Liver (tissue), 9 donors: ENCODE measurements around the gene SEMA6D. TPM values are rescaled to one million over a fixed set of nuclear protein-coding genes. Genes with fewer than 3 reads are reported as not detected.

ENCODE experiments used
- DNase-seq: peaks from one replicate; pipeline ENCODE4 v3.0.0-alpha.2; 2017; ENCODE audit warnings: low spot score
- H3K27ac ChIP-seq, 2 donors: one replicate each; pipeline ENCODE4 v1.7.0; 2013; ENCODE audit warnings: inconsistent platforms in 2 of 2, low read length in 2 of 2, control low read depth in 1 of 2, low read depth in 1 of 2, mild to moderate bottlenecking in 1 of 2
- H3K27me3 ChIP-seq, 4 donors: one replicate each; pipeline versions ENCODE4 v1.6.1 to v1.7.0; 2013; ENCODE audit warnings: low read length in 3 of 4, inconsistent platforms in 1 of 4, mild to moderate bottlenecking in 1 of 4, moderate library complexity in 1 of 4; ENCODE audit not compliant: control insufficient read depth in 4 of 4, insufficient read depth in 4 of 4
- H3K36me3 ChIP-seq, 4 donors: one replicate each; pipeline versions ENCODE4 v1.6.1 to v1.7.0; 2013; ENCODE audit warnings: low read length in 3 of 4, mild to moderate bottlenecking in 3 of 4, low read depth in 1 of 4, moderate library complexity in 1 of 4; ENCODE audit not compliant: control insufficient read depth in 4 of 4, insufficient read depth in 3 of 4
- H3K4me1 ChIP-seq, 4 donors: one replicate each; pipeline versions ENCODE4 v1.6.1 to v1.7.0; 2013; ENCODE audit warnings: low read length in 3 of 4, mild to moderate bottlenecking in 3 of 4, moderate library complexity in 1 of 4; ENCODE audit not compliant: control insufficient read depth in 4 of 4, insufficient read depth in 4 of 4
- H3K4me3 ChIP-seq, 3 donors: one replicate each; pipeline versions ENCODE4 v1.6.1 to v1.7.0; 2013; ENCODE audit warnings: low read length in 3 of 3, control low read depth in 1 of 3, low read depth in 1 of 3, mild to moderate bottlenecking in 1 of 3
- H3K9ac ChIP-seq, 2 donors: one replicate each; pipeline ENCODE4 v1.7.0; 2013; ENCODE audit warnings: low read length in 2 of 2, mild to moderate bottlenecking in 2 of 2, moderate library complexity in 2 of 2, control low read depth in 1 of 2, low read depth in 1 of 2
- H3K9me3 ChIP-seq, 4 donors: one replicate each; pipeline versions ENCODE4 v1.6.1 to v1.7.0; 2013; ENCODE audit warnings: low read length in 3 of 4; ENCODE audit not compliant: control insufficient read depth in 4 of 4
- EGR1 ChIP-seq, 2 donors: IDR thresholded peaks; 2 replicates each; pipeline ENCODE4 v1.6.1; 2016 to 2018; ENCODE audit warnings: antibody characterized with exemption in 2 of 2, low read depth in 2 of 2
- FOXA1 ChIP-seq: IDR thresholded peaks from 2 replicates; pipeline ENCODE4 v1.6.1; 2016; ENCODE audit warnings: antibody characterized with exemption
- HNF4A ChIP-seq, 2 donors: conservative IDR thresholded peaks; 2 replicates each; pipeline ENCODE4 v1.6.1; 2016; ENCODE audit warnings: antibody characterized with exemption in 2 of 2, mild to moderate bottlenecking in 2 of 2
- HNF4G ChIP-seq: IDR thresholded peaks from 2 replicates; pipeline ENCODE4 v1.6.1; 2016; ENCODE audit warnings: antibody characterized with exemption
- JUND ChIP-seq, 2 donors: IDR thresholded peaks; 2 replicates each; pipeline ENCODE4 v1.6.1; 2016; ENCODE audit warnings: antibody characterized with exemption in 2 of 2
- NR2F2 ChIP-seq: IDR thresholded peaks from 2 replicates; pipeline ENCODE4 v1.6.1; 2016; ENCODE audit warnings: antibody characterized with exemption
- RAD21 ChIP-seq, 2 donors: IDR thresholded peaks; 2 replicates each; pipeline ENCODE4 v1.6.1; 2016; ENCODE audit warnings: antibody characterized with exemption in 2 of 2, mild to moderate bottlenecking in 2 of 2
- RXRA ChIP-seq, 2 donors: IDR thresholded peaks; 2 replicates each; pipeline ENCODE4 v1.6.1; 2017 to 2018; ENCODE audit warnings: antibody characterized with exemption in 2 of 2, mild to moderate bottlenecking in 1 of 2
- SP1 ChIP-seq: IDR thresholded peaks from 2 replicates; pipeline ENCODE4 v1.6.1; 2018; ENCODE audit warnings: antibody characterized with exemption, mild to moderate bottlenecking
- TAF1 ChIP-seq: conservative IDR thresholded peaks from 2 replicates; pipeline ENCODE4 v1.6.1; 2016; ENCODE audit warnings: antibody characterized with exemption, mild to moderate bottlenecking
- YY1 ChIP-seq: IDR thresholded peaks from 2 replicates; pipeline ENCODE4 v1.6.1; 2016; ENCODE audit warnings: antibody characterized with exemption, mild to moderate bottlenecking
- WGBS: extraction: QIAGEN DNeasy Blood & Tissue Kit; methylation state at CpG from one replicate; pipeline ENCODE4 v1.1.7; 2013; 5-methylcytosine and 5-hydroxymethylcytosine counted together
- polyA plus RNA-seq, 2 donors: library from polyadenylated mRNA; stranded (reverse) in 1 of 2; unstranded in 1 of 2; fragments of 200-250 nt in 1 of 2; fragments of >200 nt in 1 of 2; fragmentation: Nextera tagmentation in 1 of 2; extraction: Ambion mirVana in 1 of 2; gene quantifications; one replicate each; pipeline versions ENCODE4 v1.2.1 to v1.2.3, GENCODE V29; 2013 to 2015
- total RNA-seq, 2 donors: library from RNA; depleted of rRNA; stranded (reverse); fragments of >200 nt; gene quantifications; one replicate each; pipeline ENCODE4 v1.2.3, GENCODE V29; 2014
- TF ChIP-seq, protein P1 (sequence below): IDR thresholded peaks from 2 replicates; pipeline ENCODE4 v1.6.1; 2016; ENCODE audit warnings: antibody characterized with exemption
- TF ChIP-seq, protein P2 (sequence below): IDR thresholded peaks from 2 replicates; pipeline ENCODE4 v1.6.1; 2016; ENCODE audit warnings: antibody characterized with exemption
- TF ChIP-seq, protein P3 (sequence below): fragments of 150-350 bp; IDR thresholded peaks from 2 replicates; pipeline ENCODE4 v1.5.1; 2017; ENCODE audit warnings: improper control_type of control experiment, low read depth, low read length; ENCODE audit not compliant: missing input control
- TF ChIP-seq, protein P4 (sequence below): IDR thresholded peaks from 2 replicates; pipeline ENCODE4 v1.6.1; 2016; ENCODE audit warnings: antibody characterized with exemption
- donor health status: healthy.
- donor health status: healthy.
- donor health status: healthy.
- donor health status: healthy.
- donor health status: healthy.

Gene SEMA6D
- total and polyA plus RNA-seq, 4 donors = 1.0 to 4.5 (median 3.1) TPM

DNA sequence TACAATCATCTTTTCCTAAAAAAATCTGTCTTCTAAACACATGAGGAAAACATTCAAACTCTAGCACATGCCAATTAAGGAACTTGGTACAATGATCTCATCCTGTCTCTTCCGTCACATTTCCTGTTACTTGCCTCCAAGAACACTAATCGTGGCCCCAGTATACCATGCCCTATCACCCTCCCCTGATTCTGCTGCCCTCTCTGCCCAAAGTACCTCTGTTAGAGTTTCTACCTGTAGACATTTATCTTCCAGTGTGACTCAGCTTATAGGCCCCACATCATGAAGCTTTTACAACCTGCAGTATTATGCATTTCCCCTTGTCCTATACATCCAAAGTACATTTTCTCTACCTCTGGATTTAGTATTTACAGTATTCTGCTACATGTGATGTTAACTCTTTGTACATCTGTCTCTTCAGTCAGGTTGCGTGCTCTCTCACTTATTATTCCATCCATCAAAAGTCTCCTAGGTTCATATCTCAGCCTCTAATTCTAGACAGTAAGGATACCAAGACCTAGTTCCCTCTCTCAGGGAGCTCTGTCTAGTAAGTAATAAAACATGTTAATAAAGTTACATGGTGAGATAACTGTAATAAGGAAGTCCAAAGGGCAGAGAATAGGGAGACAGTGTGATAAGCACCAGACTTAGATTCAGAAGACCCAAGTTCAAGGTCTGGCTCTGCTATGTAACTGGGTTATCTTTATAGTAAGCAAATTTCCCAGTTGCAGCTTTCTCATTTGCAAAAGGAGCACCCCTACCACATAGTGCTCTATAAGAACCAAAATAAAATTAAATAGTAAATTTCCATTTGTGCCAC is 8.9 kb upstream of the SEMA6D start:
- no peak overlapping the region for H3K27ac ChIP-seq
- WGBS = 61% methylated on average over 3 of the region's 3 CpGs
- no peak overlapping the region for H3K4me3 ChIP-seq
- H3K27me3 ChIP-seq = no peaks in the 10 kb centered on the region
- no peaks in the 10 kb centered on the region for H3K4me1 ChIP-seq
- no peaks in the 10 kb centered on the region for H3K9me3 ChIP-seq
- DNase-seq = no peak
- no peaks in the 10 kb centered on the region for H3K36me3 ChIP-seq
- TF ChIP-seq NR2F2 (no peak), EGR1 (IDR thresholded peaks at IDR 0.05; ENCODE audit: low read depth in 2 of 2) (no peak), JUND (IDR thresholded peaks at IDR 0.05) (no peak), RAD21 (IDR thresholded peaks at IDR 0.05) (no peak), YY1 (no peak), TAF1 (no peak), FOXA1 (no peak), HNF4G (no peak), HNF4A (conservative IDR thresholded peaks at IDR 0.05) (no peak), SP1 (no peak), RXRA (IDR thresholded peaks at IDR 0.05) (no peak)
- TF ChIP-seq, protein P1, sequence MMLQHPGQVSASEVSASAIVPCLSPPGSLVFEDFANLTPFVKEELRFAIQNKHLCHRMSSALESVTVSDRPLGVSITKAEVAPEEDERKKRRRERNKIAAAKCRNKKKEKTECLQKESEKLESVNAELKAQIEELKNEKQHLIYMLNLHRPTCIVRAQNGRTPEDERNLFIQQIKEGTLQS = no peak
- TF ChIP-seq, protein P2, sequence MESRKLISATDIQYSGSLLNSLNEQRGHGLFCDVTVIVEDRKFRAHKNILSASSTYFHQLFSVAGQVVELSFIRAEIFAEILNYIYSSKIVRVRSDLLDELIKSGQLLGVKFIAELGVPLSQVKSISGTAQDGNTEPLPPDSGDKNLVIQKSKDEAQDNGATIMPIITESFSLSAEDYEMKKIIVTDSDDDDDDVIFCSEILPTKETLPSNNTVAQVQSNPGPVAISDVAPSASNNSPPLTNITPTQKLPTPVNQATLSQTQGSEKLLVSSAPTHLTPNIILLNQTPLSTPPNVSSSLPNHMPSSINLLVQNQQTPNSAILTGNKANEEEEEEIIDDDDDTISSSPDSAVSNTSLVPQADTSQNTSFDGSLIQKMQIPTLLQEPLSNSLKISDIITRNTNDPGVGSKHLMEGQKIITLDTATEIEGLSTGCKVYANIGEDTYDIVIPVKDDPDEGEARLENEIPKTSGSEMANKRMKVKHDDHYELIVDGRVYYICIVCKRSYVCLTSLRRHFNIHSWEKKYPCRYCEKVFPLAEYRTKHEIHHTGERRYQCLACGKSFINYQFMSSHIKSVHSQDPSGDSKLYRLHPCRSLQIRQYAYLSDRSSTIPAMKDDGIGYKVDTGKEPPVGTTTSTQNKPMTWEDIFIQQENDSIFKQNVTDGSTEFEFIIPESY = no peak
- TF ChIP-seq, protein P3, sequence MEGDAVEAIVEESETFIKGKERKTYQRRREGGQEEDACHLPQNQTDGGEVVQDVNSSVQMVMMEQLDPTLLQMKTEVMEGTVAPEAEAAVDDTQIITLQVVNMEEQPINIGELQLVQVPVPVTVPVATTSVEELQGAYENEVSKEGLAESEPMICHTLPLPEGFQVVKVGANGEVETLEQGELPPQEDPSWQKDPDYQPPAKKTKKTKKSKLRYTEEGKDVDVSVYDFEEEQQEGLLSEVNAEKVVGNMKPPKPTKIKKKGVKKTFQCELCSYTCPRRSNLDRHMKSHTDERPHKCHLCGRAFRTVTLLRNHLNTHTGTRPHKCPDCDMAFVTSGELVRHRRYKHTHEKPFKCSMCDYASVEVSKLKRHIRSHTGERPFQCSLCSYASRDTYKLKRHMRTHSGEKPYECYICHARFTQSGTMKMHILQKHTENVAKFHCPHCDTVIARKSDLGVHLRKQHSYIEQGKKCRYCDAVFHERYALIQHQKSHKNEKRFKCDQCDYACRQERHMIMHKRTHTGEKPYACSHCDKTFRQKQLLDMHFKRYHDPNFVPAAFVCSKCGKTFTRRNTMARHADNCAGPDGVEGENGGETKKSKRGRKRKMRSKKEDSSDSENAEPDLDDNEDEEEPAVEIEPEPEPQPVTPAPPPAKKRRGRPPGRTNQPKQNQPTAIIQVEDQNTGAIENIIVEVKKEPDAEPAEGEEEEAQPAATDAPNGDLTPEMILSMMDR = no peak
- no peak overlapping the region for H3K9ac ChIP-seq

DNA sequence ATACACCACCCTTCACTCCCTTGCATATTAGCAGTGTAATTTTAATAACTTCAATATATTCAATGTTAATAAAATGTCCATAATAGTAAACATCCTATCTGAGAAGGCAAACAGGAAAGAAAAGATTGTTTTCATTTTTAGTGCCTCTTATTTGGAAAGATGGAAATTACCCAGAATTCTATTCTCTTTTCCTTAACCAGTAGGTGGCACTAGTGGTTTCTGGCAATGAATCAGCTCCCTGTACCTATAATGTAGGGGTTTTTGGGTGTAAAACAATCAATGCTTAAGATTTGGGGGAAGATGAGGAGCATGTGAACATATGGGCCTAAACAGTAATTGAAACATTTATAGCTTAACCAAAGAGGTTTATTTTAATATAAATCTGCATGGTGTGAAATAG is 5.7 kb upstream of the SEMA6D start:
- H3K27me3 ChIP-seq = peaks cover 0 to 14% (median 0%) of the 10 kb centered on the region in 4 donors
- H3K36me3 ChIP-seq = no peaks in the 10 kb centered on the region
- TF ChIP-seq RAD21 (IDR thresholded peaks at IDR 0.05) (peak; percentile 25 to 51), HNF4A (conservative IDR thresholded peaks at IDR 0.05) (no peak), YY1 (no peak), SP1 (no peak)
- TF ChIP-seq, protein P3 = no peak
- TF ChIP-seq, protein P4, sequence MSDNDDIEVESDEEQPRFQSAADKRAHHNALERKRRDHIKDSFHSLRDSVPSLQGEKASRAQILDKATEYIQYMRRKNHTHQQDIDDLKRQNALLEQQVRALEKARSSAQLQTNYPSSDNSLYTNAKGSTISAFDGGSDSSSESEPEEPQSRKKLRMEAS = no peak
- H3K9me3 ChIP-seq = no peaks in the 10 kb centered on the region
- H3K9ac ChIP-seq = no peak overlapping the region
- no peak overlapping the region for H3K27ac ChIP-seq
- H3K4me1 ChIP-seq = no peaks in the 10 kb centered on the region
- no peak for DNase-seq
- no peak overlapping the region for H3K4me3 ChIP-seq
